Suprapubic skin (tissue), 4 donors: ENCODE measurements around the gene RPS6KA2. TPM values are rescaled to one million over a fixed set of nuclear protein-coding genes. Genes with fewer than 3 reads are reported as not detected.

Experiments used
- DNase-seq, 2 donors: peaks; one replicate each; pipeline ENCODE4 v3.0.0-alpha.2; 2019; ENCODE audit warnings: low spot score in 2 of 2
- H3K27ac ChIP-seq: fragments of 200-600 bp; sonication (generic); one replicate; pipeline ENCODE4 v1.5.1; 2019
- H3K27me3 ChIP-seq: fragments of 200-600 bp; sonication (generic); one replicate; pipeline ENCODE4 v1.5.1; 2019
- H3K36me3 ChIP-seq: fragments of 200-600 bp; sonication (generic); one replicate; pipeline ENCODE4 v1.5.1; 2019
- H3K4me1 ChIP-seq: fragments of 200-600 bp; sonication (generic); one replicate; pipeline ENCODE4 v1.5.1; 2019
- H3K4me3 ChIP-seq: fragments of 200-600 bp; sonication (generic); one replicate; pipeline ENCODE4 v1.5.1; 2019; ENCODE audit warnings: mild to moderate bottlenecking
- H3K9me3 ChIP-seq: fragments of 200-600 bp; sonication (generic); one replicate; pipeline ENCODE4 v1.5.1; 2019
- EP300 ChIP-seq: sonication (generic); formaldehyde crosslinking; IDR thresholded peaks from one replicate; pipeline ENCODE4 v1.6.1; 2017; ENCODE audit warnings: antibody characterized with exemption
- POLR2A ChIP-seq, 2 donors: fragments of 450-650 bp; IDR thresholded peaks; one replicate each; pipeline ENCODE4 v1.6.1; 2017; ENCODE audit warnings: antibody characterized with exemption in 2 of 2, mild to moderate bottlenecking in 2 of 2, moderate library complexity in 2 of 2
- POLR2AphosphoS5 ChIP-seq, 3 donors: sonication (generic); formaldehyde crosslinking; IDR thresholded peaks; one replicate each; pipeline ENCODE4 v1.6.1; 2017; ENCODE audit warnings: antibody characterized with exemption in 3 of 3
- WGBS: methylation state at CpG from one replicate; pipeline ENCODE4 v1.1.5; 2018; 5-methylcytosine and 5-hydroxymethylcytosine counted together
- total RNA-seq, 4 donors: library from RNA; depleted of rRNA; stranded (reverse); fragments of >200 nt; gene quantifications; one replicate each; pipeline ENCODE4 v1.1.0, GENCODE V29; 2016
- TF ChIP-seq, protein P1 (sequence below), 2 donors: fragments of 200-600 bp in 1 of 2; fragments of 450-650 bp in 1 of 2; sonication (generic) in 1 of 2; IDR thresholded peaks; one replicate each; pipeline ENCODE4 v1.5.1; 2016 to 2019; ENCODE audit warnings: antibody characterized with exemption in 2 of 2, mild to moderate bottlenecking in 1 of 2, moderate library complexity in 1 of 2

Gene RPS6KA2
- total RNA-seq, 4 donors from 2014 or later: 24.2 to 38.5 (median 32.3) TPM

DNA sequence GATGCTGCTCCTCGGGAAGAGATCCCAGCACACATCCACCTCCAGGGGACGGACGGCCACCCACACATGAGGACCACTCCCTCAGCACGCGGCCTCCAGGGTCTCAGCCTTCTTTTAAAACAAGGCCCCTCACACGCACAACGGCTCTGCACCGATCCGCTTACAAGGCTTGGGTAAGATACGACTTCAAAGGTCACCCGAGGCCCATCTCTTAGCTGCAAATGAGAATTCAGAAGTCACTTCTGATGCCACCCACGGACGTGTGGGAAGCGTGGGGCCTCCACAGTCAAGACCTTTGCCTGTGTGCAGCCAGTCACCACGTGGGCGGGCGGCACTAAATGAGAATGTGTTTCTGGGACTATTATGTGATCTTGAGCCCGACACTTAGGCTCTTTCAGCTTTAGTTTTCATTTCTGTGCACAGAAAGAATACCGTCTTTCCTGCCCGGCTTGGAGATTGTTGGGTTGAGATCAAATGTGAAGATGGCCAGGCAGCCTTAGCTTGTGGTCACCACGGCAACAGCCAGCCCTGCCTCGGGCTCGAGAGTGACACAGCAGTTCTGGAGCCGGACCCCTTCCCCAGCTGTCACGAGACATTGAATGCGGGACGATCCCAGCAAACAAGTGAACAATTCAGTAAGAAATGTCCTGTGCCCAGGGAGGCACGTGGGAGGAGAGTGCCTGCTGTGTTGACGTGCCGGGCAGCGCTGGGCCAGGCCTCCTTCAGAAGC lies 132.1 kb downstream of the RPS6KA2 start:
- DNase-seq: peak in 1 of 2 donors; percentile 78
- Histone ChIP-seq H3K27ac (no peak overlapping the region), H3K4me1 (no peaks in the 10 kb centered on the region), H3K4me3 (no peak overlapping the region), H3K9me3 (no peaks in the 10 kb centered on the region), H3K27me3 (no peaks in the 10 kb centered on the region), H3K36me3 (peaks cover 18% of the 10 kb centered on the region)
- TF ChIP-seq POLR2A (IDR thresholded peaks at IDR 0.05) (no peak), POLR2AphosphoS5 (IDR thresholded peaks at IDR 0.05) (no peak)
- 85% methylated on average over 26 of the region's 31 CpGs for WGBS

DNA sequence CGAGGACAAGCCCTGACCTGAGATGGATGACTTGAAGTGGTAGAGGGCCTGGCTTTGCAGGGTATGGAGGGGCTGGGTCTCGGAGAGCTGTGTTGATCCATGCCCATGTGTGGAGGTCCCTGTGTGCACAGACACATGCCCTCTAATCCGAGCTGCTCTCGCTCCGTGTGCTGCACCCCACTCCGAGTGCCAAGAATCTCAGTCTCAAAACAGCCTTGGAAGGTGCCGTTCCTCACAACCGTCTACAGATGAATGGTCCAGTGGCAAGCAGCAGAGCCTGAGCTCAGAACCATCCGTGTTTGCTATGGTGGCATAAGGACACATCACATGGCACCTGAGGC lies 133.0 kb downstream of the RPS6KA2 start:
- H3K4me3 ChIP-seq: no peak overlapping the region
- TF ChIP-seq, protein P1, sequence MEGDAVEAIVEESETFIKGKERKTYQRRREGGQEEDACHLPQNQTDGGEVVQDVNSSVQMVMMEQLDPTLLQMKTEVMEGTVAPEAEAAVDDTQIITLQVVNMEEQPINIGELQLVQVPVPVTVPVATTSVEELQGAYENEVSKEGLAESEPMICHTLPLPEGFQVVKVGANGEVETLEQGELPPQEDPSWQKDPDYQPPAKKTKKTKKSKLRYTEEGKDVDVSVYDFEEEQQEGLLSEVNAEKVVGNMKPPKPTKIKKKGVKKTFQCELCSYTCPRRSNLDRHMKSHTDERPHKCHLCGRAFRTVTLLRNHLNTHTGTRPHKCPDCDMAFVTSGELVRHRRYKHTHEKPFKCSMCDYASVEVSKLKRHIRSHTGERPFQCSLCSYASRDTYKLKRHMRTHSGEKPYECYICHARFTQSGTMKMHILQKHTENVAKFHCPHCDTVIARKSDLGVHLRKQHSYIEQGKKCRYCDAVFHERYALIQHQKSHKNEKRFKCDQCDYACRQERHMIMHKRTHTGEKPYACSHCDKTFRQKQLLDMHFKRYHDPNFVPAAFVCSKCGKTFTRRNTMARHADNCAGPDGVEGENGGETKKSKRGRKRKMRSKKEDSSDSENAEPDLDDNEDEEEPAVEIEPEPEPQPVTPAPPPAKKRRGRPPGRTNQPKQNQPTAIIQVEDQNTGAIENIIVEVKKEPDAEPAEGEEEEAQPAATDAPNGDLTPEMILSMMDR (IDR thresholded peaks at IDR 0.05): no peak
- TF ChIP-seq POLR2AphosphoS5 (IDR thresholded peaks at IDR 0.05) (no peak), EP300 (no peak), POLR2A (IDR thresholded peaks at IDR 0.05) (no peak)
- WGBS: 95% methylated on average over 9 of the region's 9 CpGs
- H3K9me3 ChIP-seq: no peaks in the 10 kb centered on the region
- peak in 1 of 2 donors; percentile 67 for DNase-seq
- no peaks in the 10 kb centered on the region for H3K27me3 ChIP-seq
- H3K4me1 ChIP-seq: no peaks in the 10 kb centered on the region
- no peak overlapping the region for H3K27ac ChIP-seq
- H3K36me3 ChIP-seq: peaks cover 14% of the 10 kb centered on the region

DNA sequence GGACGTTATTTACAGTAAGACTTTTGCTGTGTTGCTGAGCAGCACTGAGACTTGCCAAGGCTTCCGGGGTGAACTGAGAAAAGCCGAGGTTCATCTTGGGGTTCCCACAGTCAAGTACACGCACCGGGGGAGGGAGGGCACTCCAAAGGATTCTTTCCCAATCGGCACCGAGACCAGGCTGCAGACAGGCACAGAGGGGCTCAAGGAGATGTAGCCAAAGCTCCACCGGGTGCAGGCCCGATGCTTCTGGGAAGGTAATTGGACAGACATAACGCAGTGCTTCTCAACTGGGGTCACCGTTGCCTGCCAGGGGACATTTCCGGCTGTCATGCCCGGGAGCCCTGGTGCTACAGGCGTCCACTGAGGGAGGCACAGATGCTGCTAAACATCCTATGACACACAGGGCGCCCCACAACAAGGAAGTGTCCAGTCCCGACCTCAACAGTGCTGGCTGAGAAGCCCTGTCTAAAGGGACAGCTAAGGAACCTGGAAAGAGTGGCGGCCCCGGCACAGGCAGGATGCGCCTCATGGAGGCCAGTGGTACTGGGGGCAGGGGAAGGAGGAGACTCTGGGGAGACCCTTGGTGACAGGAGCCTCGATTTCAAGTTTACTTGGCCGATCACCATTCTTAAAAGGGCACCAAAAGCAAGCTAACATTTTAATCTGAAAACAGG lies 133.5 kb downstream of the RPS6KA2 start:
- peak in 1 of 2 donors; percentile 73 for DNase-seq
- Histone ChIP-seq H3K27ac (no peak overlapping the region), H3K4me3 (no peak overlapping the region), H3K36me3 (peaks cover 10% of the 10 kb centered on the region), H3K4me1 (no peaks in the 10 kb centered on the region), H3K27me3 (no peaks in the 10 kb centered on the region), H3K9me3 (no peaks in the 10 kb centered on the region)
- 88% methylated on average over 9 of the region's 21 CpGs for WGBS
- TF ChIP-seq POLR2A (IDR thresholded peaks at IDR 0.05) (no peak), EP300 (no peak), POLR2AphosphoS5 (IDR thresholded peaks at IDR 0.05) (no peak)
- TF ChIP-seq, protein P1 (IDR thresholded peaks at IDR 0.05): no peak

DNA sequence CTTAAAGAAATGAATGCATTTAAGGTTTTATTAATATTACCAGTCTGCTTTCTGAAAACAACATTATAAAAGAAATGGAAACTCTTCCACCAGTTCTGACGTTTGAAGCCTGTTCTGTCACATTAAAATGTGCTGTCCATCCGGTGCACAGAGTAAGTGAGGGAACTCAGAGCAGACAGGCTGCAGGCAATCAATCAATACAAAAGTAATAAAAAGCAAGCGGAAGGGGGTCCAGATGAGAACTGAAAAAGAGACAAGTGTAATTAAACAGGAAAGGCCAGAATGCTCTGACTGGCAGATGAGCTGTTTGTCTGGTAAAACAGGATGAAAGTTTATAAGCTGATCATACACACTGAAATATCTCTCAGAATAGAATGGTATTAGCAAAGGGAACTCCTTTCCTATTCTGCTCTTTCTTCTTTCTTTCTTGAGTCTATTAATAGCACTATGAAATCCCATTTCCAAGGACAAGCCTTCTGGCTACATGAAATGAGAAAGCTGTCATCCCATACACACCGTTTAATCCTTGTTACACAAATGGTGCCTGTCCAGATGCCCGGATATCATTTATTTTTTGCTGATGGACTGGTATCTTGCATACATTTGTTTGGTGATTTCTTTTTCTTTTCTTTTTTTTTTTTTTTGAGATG lies 134.8 kb downstream of the RPS6KA2 start:
- WGBS: 67% methylated on average over 5 of the region's 5 CpGs
- TF ChIP-seq, protein P1 (IDR thresholded peaks at IDR 0.05): no peak
- TF ChIP-seq EP300 (no peak), POLR2A (IDR thresholded peaks at IDR 0.05) (no peak), POLR2AphosphoS5 (IDR thresholded peaks at IDR 0.05) (no peak)

DNA sequence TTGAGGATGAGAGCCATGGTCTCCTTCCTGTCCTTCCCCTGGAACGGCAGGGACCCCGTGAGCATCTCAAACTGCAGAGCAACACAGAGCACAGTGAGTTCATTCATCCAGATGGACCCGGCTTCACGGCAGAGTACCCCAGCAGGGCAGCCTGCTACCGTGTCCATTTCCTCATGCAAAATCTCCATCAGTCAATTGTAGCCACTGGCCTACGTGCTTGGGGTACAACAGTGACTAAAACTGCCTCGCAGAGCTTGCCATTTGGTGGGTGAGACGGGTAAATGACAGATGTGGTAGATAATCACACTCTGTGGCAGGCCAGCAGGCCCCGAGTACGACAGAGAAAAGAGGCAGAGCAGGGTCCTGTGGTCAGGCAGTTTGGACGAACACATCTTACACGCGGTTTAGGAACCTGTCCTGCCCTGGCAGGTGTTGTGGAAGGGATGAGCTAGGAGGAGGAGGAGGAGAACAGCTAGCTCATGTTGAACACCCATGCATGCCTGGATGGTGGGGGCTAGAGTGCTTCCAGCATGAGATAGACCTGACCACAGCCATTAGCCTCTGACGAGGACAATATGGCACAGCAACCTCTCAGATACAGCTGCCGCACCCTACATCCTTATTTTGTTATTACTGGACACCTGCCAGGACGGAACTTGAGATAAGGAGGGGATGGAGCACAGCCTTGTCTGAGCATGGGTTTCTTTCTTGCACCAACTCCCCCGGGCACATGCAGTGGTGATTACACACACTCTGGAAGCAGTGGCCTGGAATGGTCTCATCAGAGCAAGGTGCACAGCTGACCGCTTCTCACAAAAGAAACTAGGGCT lies 136.2 kb downstream of the RPS6KA2 start:
- H3K9me3 ChIP-seq: no peaks in the 10 kb centered on the region
- H3K4me1 ChIP-seq: no peaks in the 10 kb centered on the region
- no peaks in the 10 kb centered on the region for H3K27me3 ChIP-seq
- no peak overlapping the region for H3K27ac ChIP-seq
- 83% methylated on average over 16 of the region's 18 CpGs for WGBS
- no peak overlapping the region for H3K4me3 ChIP-seq
- no peak for TF ChIP-seq POLR2A (IDR thresholded peaks at IDR 0.05)
- TF ChIP-seq POLR2AphosphoS5 (IDR thresholded peaks at IDR 0.05): no peak
- TF ChIP-seq, protein P1 (IDR thresholded peaks at IDR 0.05): no peak
- TF ChIP-seq EP300: no peak
- DNase-seq: peak in 1 of 2 donors; percentile 46
- H3K36me3 ChIP-seq: peaks cover 17% of the 10 kb centered on the region

More for the DNA sequence above, 134.8 kb downstream of the RPS6KA2 start:
- Histone ChIP-seq H3K36me3 (peaks cover 5% of the 10 kb centered on the region), H3K27ac (no peak overlapping the region), H3K9me3 (no peaks in the 10 kb centered on the region), H3K27me3 (no peaks in the 10 kb centered on the region), H3K4me1 (no peaks in the 10 kb centered on the region), H3K4me3 (no peak overlapping the region)
- no peak for DNase-seq
